NCI-H526 treated with DMSO at 0.1 percent for 48 hours (cell line): ENCODE results near the gene MAP2K7.
"Not testable (repeated sequence)": the region's sequence is repeated elsewhere in the genome, so short reads cannot be mapped to it uniquely, and the experiment has no call there.

ENCODE experiments used
- DNase-seq: peaks from one replicate; lab custom pipeline; 2025; lab: John Stamatoyannopoulos, UW

MAP2K7 gene

DNA sequence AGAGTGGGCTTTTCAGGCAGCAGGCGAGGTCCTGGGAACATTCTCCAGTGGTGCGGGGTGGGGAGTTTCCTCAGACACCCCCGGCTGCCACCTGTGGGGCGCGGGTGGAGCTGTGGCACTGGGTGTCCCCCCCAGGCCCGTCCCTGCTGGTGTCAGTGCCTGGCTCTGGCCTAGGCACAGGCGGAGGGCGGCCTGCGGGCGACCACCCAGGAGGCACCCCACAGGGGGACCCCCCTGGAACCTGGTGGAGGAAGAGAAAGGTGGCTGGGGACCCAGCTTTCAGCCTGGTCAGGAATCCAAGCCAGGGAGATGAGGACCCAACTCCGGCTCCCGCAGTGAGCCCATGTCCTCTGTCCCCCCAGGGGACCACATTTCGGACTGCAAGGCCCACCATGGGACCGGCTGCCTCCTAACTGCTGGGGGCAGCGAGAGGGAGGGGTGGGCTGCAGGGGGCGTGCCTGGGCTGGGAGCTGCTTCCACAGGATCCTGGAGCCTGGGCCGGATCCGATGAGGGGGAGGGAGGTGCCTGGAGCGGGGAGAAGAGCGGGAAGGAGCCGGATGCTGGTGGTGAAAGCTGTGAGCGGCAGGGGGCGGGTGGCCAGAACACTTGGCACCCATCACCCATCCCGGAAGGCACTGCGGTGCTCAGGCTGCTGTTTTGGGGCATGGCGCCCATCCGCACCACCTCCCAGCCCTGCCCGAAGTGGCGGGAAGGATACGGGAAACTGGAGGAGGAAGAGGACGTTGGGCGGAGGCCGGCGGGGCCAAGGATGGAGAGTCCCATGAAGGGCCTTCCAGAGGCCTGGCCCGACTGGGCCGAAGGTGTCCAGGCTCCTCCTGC, 27.8 kb downstream of the MAP2K7 start:
- DNase-seq: no peak

DNA sequence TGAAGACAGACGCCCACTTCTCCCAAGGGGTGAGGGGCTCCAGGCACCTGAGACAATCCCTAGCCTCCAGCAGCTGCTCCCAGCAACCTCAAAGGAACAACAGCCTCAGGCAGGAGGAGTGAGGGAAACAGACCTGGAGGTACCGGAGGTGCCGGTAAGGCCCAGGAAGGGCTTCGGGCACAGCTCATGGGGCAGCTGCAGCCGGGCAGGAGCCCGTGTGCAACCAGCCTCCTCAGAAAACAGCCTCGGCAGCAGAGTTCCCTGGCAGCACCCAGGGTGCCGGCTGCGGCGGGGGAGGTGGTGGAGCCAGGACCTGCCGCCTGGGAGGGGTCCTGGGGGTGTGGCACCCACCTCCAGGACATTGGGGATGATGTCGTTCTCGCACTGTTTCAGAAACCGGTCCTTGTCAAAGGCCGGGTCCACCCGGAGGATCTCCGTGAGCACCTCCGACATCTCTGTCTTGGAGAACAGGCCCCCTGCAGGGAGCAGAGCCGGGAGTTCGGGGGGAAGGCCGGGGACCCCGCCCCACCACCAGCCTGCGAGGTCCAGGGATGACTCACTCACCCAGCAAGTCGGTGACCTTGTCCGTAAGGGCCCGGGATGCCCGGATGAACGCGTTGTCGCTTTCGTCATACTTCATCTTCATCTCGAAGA, 28.7 kb downstream of the MAP2K7 start:
- no peak for DNase-seq

DNA sequence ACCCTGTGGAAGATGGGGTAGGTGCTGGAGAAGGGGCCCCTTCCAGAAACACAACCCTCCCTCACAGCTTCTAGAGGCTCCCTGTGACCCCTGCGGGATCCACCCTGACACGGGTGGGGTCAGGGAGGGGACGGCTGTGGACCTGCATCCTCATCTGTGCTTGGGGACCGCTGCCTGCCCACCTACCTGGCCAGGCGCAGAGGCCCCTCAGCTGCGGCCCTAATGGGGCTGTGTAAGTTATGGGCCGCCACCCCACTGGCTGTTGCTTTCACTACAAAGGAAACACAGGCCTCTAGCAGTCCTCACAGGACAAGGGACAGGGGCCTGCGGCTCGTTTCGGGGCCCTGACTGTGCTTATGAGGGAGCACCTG, 29.2 kb downstream of the MAP2K7 start:
- no peak for DNase-seq

DNA sequence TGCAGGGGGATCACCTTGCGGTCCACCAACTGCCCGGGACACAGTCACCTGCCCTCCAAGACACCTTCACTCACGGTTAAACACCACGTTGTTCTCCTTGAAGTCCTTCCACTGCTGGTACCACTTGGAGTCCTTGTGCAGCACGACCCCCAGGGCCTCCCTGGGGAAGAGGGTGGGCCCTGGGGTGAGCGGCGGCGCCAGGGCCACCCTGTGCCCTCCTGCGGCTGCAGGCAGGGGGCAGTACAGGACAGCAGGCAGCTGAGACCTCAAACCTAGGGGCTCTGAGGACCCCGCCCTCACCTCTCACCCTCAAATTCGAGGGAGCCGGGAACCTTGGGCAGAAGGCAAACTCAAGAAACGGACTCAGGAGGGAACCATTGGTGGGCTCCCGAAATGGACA, 29.7 kb downstream of the MAP2K7 start:
- DNase-seq: no peak

DNA sequence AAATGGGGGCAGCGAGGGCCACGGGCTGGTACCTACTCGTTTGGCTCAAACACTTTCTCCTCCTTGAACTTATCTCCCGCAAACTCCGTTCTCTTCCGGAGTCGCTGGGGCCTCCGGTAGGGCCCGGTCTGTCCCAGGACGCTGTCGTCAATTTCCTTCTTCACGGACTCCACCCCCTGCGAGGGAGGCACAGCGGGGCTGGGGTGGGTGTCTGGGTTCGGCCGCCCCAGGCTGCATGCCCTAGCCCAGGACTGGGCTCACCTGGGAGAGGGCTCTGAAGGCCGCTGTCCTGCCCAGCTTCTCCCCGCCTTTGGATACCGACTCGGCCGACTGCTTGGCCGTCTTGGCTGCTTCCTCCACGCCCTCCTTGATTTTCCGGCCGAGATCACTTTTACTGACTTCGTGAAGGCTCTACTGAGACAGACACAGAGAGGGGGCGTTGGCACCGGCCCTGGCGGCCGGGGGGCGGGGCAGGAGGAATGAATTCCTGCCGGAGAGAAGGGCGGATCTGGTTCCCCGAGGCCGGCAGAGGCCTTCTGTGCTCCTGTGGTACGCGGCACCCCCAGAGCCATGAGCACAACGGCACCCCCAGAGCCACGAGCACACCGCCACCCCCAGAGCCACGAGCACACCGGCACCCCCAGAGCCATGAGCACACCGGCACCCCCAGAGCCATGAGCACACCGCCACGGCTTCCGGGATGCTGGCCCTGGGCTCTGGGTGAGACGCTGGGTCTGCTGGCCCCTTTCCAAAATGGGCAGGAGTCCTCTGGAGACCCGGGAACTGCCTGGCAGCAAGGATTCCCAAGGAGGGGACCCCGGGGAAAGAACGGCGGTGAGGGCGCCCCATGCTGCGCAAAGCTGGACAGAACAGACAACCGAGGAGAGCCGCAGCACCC, 30.4 kb downstream of the MAP2K7 start:
- DNase-seq: no peak

DNA sequence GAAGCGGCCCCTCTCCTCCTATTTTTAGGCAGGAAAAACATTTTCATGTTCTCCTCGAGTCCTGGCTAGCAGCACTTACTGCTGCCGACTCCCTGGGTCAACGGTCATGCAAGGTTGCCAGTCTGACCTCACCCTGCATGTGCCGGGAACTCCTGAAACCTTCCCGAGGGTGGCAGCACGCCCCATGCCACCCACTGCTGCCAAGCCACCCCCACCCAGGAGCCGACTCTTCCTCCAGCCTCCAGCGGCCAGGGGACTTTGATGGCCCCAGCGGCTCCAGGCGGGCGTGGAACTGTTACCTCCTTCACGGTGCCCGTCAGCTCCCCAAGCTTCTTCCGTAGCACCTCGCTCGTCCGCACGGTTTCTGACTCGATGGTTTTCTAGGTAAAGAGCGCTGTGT, 31.1 kb downstream of the MAP2K7 start:
- no peak for DNase-seq

DNA sequence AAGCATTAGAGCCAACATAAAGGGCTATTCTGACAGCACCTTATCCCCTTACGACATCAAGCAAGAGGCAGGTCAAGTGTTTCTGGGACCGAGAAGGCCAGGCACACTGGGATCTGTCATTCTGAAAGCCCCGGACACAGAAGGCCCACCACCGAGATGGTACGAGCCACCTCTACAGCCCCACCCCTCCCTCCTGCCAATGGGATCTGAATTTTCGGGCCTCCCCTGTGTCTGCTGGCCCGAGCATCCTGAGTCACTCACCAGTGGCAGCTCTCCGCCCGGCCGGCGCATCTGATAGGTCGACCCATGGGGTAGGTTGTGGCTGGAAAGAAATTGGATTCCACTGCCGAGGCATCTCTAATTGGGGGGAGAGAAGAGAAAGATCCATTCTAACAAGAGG, 37.2 kb downstream of the MAP2K7 start:
- DNase-seq: no peak

DNA sequence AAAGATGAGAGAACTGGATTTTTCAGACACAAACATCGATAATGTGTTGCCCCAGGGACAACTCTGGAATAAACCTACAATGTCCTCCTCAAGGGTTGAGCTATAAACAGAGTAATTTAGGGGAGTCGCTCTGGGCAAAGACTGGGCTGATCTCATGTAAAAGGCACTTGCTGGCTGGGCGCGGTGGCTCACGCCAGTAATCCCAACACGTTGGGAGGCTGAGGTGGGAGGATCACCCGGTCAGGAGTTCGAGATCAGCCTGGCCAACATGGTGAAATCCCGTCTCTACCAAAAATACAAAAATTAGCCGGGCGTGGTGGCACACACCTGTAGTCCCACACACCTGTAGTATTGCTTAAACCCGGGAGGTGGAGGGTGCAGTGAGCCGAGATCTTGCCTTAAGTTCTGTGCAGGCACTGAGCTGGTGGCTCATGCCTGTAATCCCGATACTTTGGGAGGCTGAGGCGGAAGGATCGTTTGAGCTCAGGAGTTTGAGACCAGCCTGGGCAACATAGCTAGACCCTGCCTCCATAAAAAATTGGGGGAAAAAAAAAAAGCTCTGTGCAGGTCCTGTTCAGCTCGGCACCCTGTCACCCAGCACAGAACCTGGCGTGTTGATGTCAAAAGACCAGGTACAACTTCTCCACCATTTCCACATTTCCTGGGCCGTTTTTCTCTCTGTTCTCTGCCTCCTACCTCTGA, 38.4 kb downstream of the MAP2K7 start:
- DNase-seq: no peak

DNA sequence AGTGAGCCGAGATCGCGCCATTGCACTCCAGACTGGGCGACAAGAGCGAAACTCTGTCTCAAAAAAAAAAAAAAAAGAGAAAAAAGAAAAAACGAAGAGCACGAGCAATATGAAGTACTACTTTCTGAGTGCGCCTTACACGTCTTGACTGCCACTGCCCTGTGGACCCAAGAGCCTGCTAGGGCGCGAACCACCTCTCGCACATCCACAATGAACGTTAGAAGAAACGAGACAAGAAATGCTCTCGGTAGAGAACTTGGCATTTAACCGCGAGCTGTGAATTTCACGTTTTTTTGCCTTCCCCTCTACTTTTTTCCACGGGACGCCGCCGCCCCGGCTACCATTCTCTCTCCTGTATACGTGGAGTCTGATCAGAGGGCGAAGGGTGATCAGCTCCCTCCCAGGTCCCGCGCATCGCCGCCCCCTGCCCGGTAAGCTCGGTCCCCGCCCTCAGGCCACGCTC, 39.3 kb downstream of the MAP2K7 start:
- DNase-seq: no peak

DNA sequence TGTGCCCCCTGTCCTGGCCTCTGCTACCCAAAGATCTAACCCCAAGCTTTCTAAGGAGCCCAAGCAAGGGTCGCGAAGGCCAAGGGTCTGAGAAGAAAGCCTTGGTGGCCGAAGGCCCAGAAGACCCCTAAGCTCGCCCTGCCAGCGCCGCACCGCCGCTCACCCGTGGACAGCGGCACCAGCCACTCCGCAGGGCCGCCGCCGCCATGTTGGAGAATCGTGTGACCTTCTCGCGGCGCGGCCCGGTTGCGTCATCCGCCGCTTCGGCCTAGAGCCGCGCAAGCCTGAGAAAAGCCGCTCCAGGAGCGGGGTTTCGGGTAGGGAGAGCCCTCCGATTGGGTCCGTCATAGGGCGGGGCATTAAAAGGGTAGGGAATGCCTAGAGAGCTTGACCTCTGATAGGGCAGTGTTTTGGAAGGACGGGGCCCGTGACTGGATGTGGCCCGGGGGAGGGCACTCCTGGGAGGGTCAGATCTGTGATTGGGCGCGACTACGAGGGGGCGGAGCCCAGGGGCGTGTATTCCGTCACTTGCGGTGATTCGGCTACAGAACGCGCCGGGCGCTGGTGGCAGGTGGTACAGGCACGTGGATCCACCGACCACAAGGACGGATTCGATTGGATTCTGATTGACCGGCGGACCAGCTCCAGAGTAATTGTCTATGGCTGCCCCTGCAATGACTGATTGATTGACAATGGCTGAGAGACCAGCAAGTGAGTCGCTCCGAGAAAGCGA, 39.9 kb downstream of the MAP2K7 start, which contains the start of gene TIMM44:
Gene TIMM44 (minus strand): TSS at position 223 of the 733 bp plus-strand sequence. CDS start 15 bp downstream, at position 208.
- peak; percentile 94 for DNase-seq

DNA sequence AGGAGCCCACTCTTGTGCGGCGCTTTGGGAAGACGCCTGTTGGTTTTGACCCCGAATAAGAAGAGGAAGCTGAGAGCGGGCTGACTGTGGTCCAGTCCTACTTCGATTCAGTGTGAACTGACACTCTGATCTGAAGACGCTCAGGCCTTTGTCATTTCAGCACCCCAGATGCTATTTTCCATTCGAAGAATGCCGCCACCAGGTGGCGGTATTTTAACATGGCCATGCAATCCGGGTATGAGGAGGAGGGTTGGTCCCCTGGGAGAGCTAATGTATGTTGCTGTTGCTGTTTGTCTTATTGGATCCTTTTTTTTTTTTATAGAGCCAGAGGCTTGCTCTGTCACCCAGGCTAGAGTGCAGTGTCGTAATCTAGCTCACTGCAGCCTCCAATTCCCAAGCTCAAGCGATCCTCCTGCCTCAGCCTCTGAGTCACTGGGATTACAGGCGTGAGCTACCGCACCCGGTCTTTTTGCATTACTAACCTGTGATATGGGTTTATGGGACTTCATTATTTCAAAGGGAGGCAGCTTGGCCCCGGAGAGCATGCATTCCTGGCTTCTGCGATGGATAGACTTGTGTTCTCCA, 40.6 kb downstream of the MAP2K7 start:
- peak; percentile 67 for DNase-seq

DNA sequence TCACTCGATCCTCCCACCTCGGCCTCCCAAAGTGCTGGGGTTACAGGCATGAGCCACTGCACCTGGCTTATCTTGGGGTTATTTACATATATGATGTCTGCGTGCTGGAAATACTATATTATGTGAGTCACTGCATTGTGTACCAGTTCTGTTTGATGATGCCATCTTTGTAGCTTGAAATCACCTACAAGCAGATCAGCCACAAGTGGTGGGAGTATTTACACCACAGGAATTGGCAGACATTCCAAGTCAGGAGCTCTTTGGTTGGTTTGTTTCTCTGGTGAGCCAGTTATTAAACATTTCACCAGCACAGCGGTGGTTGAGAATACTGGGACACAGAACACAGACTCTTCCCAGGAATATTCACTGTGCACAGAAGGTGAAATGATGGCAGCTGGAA, 44.3 kb downstream of the MAP2K7 start:
- DNase-seq: no peak

DNA sequence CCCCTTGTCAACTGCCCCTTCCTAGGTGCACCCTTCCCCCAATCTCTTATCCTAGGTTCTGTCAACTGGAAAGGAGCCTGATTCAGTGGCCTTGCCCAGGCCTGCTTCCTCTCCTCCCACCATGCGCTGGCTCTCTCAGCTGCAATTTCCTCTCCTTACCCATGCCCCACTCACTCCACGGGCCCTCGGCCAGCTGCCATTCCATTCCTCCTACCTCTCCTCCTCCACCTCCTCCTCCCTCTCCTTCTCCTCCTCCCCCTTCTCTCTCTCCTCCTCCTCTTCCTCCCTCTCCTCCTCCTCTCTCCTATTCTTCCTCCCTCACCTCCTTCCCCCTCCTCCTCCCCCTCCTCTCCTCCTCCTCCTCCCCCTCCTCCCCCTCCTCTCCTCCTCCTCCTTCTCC, 49.4 kb downstream of the MAP2K7 start:
- no peak for DNase-seq

DNA sequence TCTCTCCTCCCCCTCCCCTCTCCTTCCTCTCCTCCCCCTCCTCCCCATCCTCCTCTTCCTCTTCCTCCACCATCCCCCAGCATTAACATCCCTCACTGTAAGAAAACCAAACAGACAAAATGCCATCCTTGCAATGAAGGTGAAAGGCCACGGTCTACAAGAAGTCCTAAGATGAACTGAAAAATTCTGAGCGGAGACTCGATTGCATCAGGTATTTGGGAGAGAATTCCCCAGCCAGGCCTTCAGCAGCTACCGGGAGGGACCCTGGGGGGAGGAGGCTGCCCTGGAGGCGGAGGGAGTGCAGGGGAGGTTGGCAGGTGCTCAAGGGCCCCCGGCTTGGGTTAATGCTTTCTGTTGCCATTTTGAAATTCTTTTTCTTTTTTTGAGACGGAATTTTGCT, 49.9 kb downstream of the MAP2K7 start:
- DNase-seq: no peak

DNA sequence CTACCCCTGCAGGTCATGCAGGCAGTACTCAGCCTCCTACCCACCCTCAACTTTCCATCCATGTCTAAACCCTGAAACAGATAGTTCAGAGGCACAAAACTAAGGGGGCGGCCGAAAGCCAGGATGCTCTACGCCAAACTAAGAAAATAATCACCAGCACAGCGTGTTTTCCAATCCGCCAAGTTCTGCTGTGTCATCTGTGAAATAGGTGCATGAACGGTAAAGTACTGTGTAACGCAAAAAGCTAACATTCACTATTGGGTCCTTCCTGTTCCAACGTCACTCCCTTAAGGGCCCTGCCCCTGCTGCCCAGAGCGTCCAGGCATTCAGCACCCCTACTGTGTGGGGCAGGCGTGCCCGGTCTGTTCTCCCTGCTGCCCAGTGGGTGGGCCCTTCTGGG, 52.0 kb downstream of the MAP2K7 start:
- no peak for DNase-seq

DNA sequence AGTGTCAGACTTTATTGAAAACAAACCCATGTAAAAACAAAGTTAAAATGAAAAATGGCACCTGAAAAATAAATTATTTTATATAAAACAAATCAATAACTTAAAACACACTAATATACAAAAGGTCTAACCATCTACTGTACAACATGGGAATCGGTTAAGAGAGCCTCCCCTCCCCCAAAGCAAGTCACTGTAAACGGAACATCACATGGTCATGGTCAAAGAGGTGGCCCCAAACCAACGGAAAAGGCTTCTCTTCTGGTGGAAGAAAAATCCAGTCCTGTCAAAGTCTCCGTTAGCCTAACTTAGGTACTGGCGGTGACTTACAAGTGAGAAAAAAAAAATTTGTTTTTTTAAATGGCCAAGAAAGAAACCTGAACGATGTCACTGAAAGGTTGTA, 55.5 kb downstream of the MAP2K7 start:
- no peak for DNase-seq

DNA sequence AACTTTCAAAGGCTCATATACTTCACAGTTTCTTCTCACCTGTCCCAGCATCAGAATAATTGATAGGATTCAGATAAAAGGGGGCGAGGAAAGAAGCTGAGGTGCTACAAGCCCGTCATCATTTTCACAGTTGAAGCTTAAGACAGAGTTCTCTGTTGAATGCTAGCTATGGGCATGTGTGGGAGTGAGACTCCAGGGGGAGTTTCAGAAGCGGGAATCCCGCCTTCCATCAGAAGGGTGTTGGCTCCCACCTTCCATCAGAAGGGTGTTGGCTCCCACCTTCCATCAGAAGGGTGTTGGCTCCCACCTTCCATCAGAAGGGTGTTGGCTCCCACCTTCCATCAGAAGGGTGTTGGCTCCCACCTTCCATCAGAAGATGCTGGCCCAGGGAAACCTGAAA, 57.4 kb downstream of the MAP2K7 start:
- DNase-seq: not testable (repeated sequence)

DNA sequence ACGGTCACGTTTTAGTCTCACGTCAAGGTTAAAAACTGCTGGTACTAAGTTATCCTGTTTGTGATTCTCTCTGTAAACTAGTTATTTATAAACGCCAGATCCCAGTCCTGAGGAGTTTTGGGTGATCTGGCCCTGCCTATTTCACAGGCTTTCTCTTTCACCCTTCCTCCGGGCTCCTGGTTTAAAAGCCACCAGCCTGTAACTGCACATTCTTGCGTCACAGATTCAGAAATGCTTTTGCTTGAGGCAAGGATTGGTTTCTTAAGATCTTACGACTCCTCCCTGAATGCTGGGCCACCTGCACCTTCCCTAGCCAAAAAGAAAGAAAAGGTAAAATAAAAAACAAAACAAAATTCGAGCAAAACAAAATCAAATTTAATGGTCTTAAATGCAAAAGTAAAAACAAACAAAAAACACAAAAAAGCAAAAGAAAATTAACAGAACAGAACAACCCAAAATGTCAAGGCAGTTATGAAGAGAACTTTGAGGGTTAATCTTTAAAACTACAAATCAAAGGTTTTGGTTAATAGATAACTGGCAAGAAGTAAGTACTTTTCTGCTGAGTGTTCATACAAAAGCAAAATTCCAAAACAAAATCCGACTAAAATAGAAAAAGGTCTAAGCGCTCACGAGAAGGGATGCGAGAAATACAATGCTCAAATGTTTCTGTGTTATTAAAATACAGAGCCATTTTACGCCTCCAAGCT, 58.4 kb downstream of the MAP2K7 start:
- DNase-seq: no peak

DNA sequence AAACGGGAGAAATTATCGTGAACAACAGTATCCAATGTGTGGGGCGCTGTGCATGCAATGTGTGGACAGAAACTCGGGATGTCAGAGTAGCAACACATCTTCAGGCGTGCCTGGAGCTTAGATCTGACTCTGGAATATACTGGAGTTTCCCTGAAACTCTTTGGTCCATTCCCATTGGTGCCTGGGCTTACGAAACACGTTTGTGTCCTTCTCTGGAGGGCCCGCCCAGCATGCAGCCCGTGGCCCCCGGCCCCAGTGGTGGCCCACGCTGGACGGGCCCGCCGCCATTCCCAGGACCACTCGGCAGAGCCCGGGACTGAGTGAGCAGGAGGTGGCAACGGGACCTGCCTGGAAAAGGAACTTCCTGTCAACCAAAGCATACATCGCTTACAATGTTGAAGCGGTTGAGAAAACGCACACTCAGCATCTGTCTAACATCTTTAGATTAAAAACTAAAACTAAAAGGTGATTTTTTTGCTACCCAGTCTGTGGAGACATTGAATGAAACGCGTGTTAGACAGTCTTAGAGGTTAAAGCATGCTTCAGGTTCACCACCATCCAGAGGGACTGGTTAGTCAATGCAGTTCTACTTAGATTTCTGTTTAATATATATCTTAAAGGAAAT, 59.1 kb downstream of the MAP2K7 start:
- no peak for DNase-seq

DNA sequence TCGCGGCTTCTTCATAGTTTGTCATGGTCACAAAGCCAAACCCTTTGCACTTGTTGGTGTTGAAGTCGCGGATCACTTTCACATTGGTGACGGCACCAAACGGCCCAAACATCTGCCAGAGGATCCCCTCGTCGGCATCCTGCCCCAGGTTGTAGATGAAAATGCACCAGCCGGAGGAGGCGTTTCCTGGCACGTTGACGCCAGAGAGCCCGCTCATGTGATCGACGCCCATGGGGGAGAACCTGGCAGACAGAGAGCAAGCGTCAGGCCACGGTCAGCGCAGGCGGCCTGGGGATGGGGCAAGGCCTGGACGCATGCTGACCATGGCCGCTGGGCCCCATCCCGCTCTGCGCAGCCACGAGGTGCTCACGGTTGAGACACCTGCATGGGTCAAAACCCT, 59.9 kb downstream of the MAP2K7 start:
- no peak for DNase-seq
